GM10266 (cell line): ENCODE measurements around the gene INTS3.

Experiments
- DNase-seq: peaks from one replicate; pipeline ENCODE4 v3.0.0; 2012; ENCODE audit errors: extremely low spot score
- CTCF ChIP-seq: IDR thresholded peaks from 2 replicates; pipeline ENCODE4 v1.5.1; 2012; ENCODE audit warnings: mild to moderate bottlenecking, low read depth; ENCODE audit not compliant: control insufficient read depth, insufficient read depth; ENCODE audit errors: missing control alignments

Gene INTS3

GRCh38 chr1:153791648-153792253 is 63.9 kb downstream of the INTS3 start:
- DNase-seq = no peak
- TF ChIP-seq CTCF = peak; percentile 10

- no peak for DNase-seq
- TF ChIP-seq CTCF = no peak
Observed at GRCh38 chr1:153792631-153793041, 64.8 kb downstream of the INTS3 start.

GRCh38 chr1:153793261-153793972 is 65.6 kb downstream of the INTS3 start:
- no peak for DNase-seq
- TF ChIP-seq CTCF = no peak

GRCh38 chr1:153793973-153794615 is 66.2 kb downstream of the INTS3 start:
- no peak for DNase-seq
- TF ChIP-seq CTCF = no peak

- DNase-seq = no peak
- TF ChIP-seq CTCF = no peak
Observed at GRCh38 chr1:153794624-153795329, 66.9 kb downstream of the INTS3 start.

GRCh38 chr1:153795330-153795837 is 67.5 kb downstream of the INTS3 start:
- DNase-seq = no peak
- no peak for TF ChIP-seq CTCF
